Testis (tissue), 2 donors: ENCODE measurements around the gene HMCN2.

Experiments
- POLR2A ChIP-seq: fragments of 450-650 bp; IDR thresholded peaks from one replicate; pipeline ENCODE4 v1.6.1; 2017; ENCODE audit warnings: antibody characterized with exemption, mild to moderate bottlenecking, moderate library complexity
- TF ChIP-seq, protein P1 (sequence below), 3 experiments: fragments of 450-650 bp in 2 of 3; fragments of 200-600 bp in 1 of 3; sonication (generic) in 1 of 3; IDR thresholded peaks; one replicate each; pipeline ENCODE4 v1.5.1; 2016 to 2019; ENCODE audit warnings: antibody characterized with exemption in 3 of 3, mild to moderate bottlenecking in 2 of 3, moderate library complexity in 1 of 3

DNA sequence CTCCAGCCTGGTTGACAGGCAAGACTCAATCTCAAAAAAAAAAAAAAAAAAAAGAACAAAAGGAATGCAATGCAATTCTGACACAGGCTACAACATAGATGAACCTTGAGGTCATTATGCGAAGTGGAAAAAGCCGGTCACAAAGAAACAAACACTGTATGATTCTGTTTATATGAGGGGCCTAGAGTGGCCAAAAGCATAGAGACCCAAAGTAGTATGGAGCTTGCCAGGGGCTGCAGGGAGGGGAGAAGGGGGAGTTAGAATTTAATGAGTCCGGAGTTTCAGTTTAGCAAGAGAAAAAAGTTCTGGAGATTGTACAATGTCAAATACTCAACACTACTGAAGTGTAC lies 146.0 kb downstream of the HMCN2 start:
- TF ChIP-seq, protein P1, sequence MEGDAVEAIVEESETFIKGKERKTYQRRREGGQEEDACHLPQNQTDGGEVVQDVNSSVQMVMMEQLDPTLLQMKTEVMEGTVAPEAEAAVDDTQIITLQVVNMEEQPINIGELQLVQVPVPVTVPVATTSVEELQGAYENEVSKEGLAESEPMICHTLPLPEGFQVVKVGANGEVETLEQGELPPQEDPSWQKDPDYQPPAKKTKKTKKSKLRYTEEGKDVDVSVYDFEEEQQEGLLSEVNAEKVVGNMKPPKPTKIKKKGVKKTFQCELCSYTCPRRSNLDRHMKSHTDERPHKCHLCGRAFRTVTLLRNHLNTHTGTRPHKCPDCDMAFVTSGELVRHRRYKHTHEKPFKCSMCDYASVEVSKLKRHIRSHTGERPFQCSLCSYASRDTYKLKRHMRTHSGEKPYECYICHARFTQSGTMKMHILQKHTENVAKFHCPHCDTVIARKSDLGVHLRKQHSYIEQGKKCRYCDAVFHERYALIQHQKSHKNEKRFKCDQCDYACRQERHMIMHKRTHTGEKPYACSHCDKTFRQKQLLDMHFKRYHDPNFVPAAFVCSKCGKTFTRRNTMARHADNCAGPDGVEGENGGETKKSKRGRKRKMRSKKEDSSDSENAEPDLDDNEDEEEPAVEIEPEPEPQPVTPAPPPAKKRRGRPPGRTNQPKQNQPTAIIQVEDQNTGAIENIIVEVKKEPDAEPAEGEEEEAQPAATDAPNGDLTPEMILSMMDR (IDR thresholded peaks at IDR 0.05): no peak
- TF ChIP-seq POLR2A: no peak
